ENCODE data around the gene ZSCAN2. TPM values are rescaled to one million over a fixed set of nuclear protein-coding genes. Genes with fewer than 3 reads are reported as not detected.

ZSCAN2 gene
- total RNA-seq, 1 donor from 2014 or later = 8.9 TPM

GRCh38 chr15:84668221-84668982, 67.6 kb downstream of the ZSCAN2 start:
- DNase-seq (ENCODE audit: low spot score) = no peak

- DNase-seq (ENCODE audit: low spot score) = no peak
Measured at GRCh38 chr15:84669726-84670125, 68.9 kb downstream of the ZSCAN2 start.

- no peak for DNase-seq (ENCODE audit: low spot score)
Measured at GRCh38 chr15:84671211-84671610, 70.4 kb downstream of the ZSCAN2 start.

Other genes starting within 250 kb of the ZSCAN2 start
- gene WDR73, start 53.3 kb downstream of the ZSCAN2 start, total RNA-seq (ENCODE audit: insufficient read depth, low replicate concordance) = 27.7 TPM
- gene NMB, start 57.2 kb downstream of the ZSCAN2 start, total RNA-seq (ENCODE audit: insufficient read depth, low replicate concordance) = not detected
- 197 TPM for gene SEC11A, start 115.1 kb downstream of the ZSCAN2 start, total RNA-seq (ENCODE audit: insufficient read depth, low replicate concordance)
- 7.2 TPM for gene ZNF592, start 147.6 kb downstream of the ZSCAN2 start, total RNA-seq (ENCODE audit: insufficient read depth, low replicate concordance)
- 7.9 TPM for gene ALPK3, start 216.3 kb downstream of the ZSCAN2 start, total RNA-seq (ENCODE audit: insufficient read depth, low replicate concordance)

All from umbilical cord (tissue), 2 donors.